GM12801 (cell line): Measurements from ENCODE around the gene FOXJ1.

Experiments used
- TF ChIP-seq, protein P1 (sequence below): IDR thresholded peaks from one replicate; pipeline ENCODE4 v1.5.1; 2011; ENCODE audit warnings: control low read depth; ENCODE audit not compliant: insufficient read length; ENCODE audit errors: extremely low read depth

The FOXJ1 gene

DNA sequence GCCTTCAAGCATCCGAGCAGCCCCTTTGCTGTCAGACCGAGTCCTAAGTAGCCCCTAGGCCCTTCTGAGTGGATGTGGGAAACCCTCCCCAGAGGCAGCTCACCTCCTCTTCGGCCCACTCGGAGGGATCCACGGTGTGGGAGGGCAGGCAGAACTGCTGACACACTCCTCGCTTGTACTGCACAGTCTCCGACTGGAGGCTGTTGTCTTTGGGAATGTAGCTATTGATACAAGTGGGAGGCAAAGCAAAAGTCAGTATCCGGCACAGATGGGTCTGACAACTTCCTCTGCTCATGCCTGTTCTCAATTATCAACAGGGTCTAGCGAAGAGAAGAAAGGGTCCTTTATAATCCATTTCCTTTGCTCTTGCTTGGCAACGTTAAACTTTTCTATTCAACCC lies 25.9 kb upstream of the FOXJ1 start:
- TF ChIP-seq, protein P1, sequence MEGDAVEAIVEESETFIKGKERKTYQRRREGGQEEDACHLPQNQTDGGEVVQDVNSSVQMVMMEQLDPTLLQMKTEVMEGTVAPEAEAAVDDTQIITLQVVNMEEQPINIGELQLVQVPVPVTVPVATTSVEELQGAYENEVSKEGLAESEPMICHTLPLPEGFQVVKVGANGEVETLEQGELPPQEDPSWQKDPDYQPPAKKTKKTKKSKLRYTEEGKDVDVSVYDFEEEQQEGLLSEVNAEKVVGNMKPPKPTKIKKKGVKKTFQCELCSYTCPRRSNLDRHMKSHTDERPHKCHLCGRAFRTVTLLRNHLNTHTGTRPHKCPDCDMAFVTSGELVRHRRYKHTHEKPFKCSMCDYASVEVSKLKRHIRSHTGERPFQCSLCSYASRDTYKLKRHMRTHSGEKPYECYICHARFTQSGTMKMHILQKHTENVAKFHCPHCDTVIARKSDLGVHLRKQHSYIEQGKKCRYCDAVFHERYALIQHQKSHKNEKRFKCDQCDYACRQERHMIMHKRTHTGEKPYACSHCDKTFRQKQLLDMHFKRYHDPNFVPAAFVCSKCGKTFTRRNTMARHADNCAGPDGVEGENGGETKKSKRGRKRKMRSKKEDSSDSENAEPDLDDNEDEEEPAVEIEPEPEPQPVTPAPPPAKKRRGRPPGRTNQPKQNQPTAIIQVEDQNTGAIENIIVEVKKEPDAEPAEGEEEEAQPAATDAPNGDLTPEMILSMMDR, result no peak

DNA sequence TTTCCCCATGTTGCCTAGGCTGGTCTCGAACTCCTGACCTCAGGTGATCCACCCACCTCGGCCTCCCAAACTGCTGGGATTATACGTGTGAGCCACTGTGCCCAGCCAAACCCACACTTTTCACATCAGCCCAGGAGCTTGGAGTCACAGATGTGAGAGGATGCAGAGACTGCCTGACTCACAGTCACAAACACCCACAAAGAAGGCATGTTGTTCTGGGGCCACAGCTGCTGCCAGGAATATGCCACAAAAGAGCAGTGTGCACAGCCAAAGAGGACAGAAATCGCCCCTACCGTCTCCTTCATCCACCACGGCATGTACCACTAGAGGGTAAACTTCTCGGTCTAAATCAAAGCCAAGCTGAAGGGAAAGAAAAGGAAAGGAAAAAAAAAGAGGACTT lies 25.1 kb upstream of the FOXJ1 start:
- TF ChIP-seq, protein P1, result no peak

- TF ChIP-seq, protein P1, result no peak
Measured at GRCh38 chr17:76164331-76164730, 23.3 kb upstream of the FOXJ1 start.

DNA sequence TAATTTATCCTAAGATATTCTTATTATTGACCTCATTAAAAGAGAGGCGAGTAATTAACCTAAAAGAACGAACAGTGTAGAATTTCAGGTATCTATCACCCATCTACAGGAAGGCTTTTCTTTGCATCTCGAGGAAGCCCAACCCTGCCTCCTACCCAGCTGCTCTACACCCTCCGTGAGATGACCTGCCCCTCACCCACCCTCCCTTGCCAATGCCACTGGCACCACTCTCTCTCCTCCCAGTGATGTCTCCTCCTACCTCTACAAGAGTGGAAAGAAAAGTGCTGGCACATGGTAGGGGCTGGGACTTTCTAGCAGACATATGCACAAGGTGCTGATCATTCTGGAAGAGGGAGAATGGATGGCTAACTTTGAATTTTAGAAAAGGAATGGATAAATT lies 22.9 kb upstream of the FOXJ1 start:
- TF ChIP-seq, protein P1, result no peak

DNA sequence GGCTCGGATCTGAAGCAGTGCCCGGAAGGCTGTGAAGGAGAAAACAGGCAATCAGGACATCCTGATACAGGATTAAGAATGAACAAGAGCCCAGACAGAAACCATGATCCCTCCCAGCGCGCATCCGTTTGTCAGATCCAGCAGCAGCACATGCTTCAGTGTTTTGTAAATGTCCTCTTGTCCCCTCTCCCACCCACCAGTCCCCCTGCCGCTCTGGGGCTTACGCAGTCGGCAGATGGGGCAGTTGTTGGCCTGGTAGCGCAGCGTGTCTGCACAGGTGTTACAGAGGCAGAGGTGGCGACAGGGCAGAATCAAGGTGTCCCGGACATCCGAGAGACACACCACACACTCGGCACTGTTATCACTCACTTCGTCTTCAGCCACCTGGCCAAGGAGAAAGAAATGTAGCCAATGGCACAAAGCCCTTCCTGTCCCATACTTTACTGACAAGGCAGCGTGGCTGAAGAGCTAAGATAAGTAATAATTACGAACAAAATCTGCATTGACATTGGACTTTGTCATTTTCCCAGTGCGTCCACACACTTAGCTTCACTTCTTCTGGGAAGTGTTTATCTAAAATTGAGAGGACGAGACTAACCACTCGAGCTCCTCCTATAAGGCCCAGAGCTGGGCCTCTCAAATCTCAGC lies 20.7 kb upstream of the FOXJ1 start:
- TF ChIP-seq, protein P1, result no peak

GRCh38 chr17:76160896-76161528 lies 20.0 kb upstream of the FOXJ1 start:
- TF ChIP-seq, protein P1, result no peak

DNA sequence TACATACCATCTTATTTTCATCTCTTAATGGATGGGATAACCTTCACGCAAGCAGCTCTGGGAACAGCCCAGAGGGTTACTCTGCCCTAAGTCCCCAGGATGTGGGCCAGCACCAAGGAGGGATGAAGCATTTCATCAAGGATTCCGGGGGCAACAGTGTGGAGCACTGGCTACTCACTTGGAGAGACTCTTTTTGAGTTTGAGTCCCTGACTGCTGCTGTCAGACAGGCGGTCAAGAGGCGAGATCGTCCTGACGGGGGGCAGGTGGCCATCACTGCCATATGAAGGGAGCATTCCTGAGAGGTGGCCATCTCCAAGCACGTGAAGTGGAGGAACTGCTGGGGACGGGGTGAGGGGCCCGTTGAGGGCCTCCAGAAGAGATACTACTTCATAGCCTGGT lies 18.1 kb upstream of the FOXJ1 start:
- TF ChIP-seq, protein P1, result no peak
